HepG2 (cell line): ENCODE data around the gene TRMT2A. TPM values are rescaled to one million over a fixed set of nuclear protein-coding genes. Genes with fewer than 3 reads are reported as not detected.

Experiments
- ATAC-seq: fragments of 200-7000 bp; cut with Tn5 transposase; 3 replicates; pipeline ENCODE4 v1.9.1; 2020; ENCODE audit warnings: mild to moderate bottlenecking, moderate library complexity
- BruUV-seq: library from RNA; stranded (reverse); fragments of 400-500 nt; replicated peaks from 2 replicates; lab custom pipeline; 2021; lab: Mats Ljungman, UMichigan
- CTCF ChIA-PET: fragments of 300-600 bp; formaldehyde crosslinking; extraction: SDS; loops from one replicate; lab custom pipeline; 2021; ENCODE audit warnings: low total read pairs, inconsistent platforms, low intra/inter-chr PET ratio; lab: Yijun Ruan, JAX
- POLR2A ChIA-PET: fragments of 350-600 bp; sonication (Branson Sonifier 250); formaldehyde crosslinking; loops from one replicate; lab custom pipeline; 2020; ENCODE audit warnings: antibody characterized with exemption, inconsistent platforms; lab: Yijun Ruan, JAX
- DNase-seq: peaks from one replicate; pipeline ENCODE4 v3.0.0-alpha.2; 2015; ENCODE audit warnings: low spot score
- FAIRE-seq: peaks from 3 replicates; lab custom pipeline; 2011; peaks lifted over from hg19 to GRCh38; lab: Jason Lieb, UNC
- H2AFZ ChIP-seq: one replicate; pipeline ENCODE4 v1.6.1; 2011; ENCODE audit warnings: low read length, inconsistent platforms
- H3K27ac ChIP-seq: fragments of 300-600 bp; 3 replicates; pipeline ENCODE4 v1.8.0; 2011; ENCODE audit warnings: mixed run types, mild to moderate bottlenecking, mixed read lengths, low read length, inconsistent platforms; ENCODE audit not compliant: insufficient read depth; ENCODE audit errors: extremely low read length
- H3K27me3 ChIP-seq, 2 experiments: fragments of 200-600 bp in 1 of 2; 2 replicates in 1 of 2; 3 replicates in 1 of 2; pipeline versions ENCODE4 v1.6.0 to v1.8.0; 2011; ENCODE audit warnings: low read length in 2 of 2, mild to moderate bottlenecking in 2 of 2, moderate library complexity in 2 of 2, inconsistent platforms in 1 of 2; ENCODE audit not compliant: insufficient read depth in 2 of 2, control insufficient read depth in 1 of 2
- H3K36me3 ChIP-seq, 2 experiments: fragments of 200-600 bp in 1 of 2; replicated peaks in 1 of 2; 2 replicates in 1 of 2; 3 replicates in 1 of 2; pipeline versions ENCODE4 v1.5.1 to v1.8.0; 2011; ENCODE audit warnings: low read length in 2 of 2, inconsistent platforms in 1 of 2; ENCODE audit not compliant: insufficient read depth in 2 of 2, control insufficient read depth in 1 of 2
- H3K4me1 ChIP-seq: 2 replicates; pipeline ENCODE4 v1.5.1; 2012; ENCODE audit warnings: low read length, inconsistent platforms; ENCODE audit not compliant: insufficient read depth
- H3K4me2 ChIP-seq: 2 replicates; pipeline ENCODE4 v1.6.0; 2011; ENCODE audit warnings: low read depth, low read length, inconsistent platforms
- H3K4me3 ChIP-seq, 3 experiments: fragments of 200-600 bp in 1 of 3; sonication (generic), shearing (Covaris generic) in 1 of 3; replicated peaks in 1 of 3; 2 replicates each; pipeline ENCODE4 v1.5.1; 2011 to 2016; ENCODE audit warnings: low read length in 3 of 3, inconsistent platforms in 2 of 3, low read depth in 2 of 3, mild to moderate bottlenecking in 2 of 3, control low read depth in 1 of 3, mixed read lengths in 1 of 3; ENCODE audit not compliant: insufficient read depth in 1 of 3
- H3K79me2 ChIP-seq: one replicate; pipeline ENCODE4 v1.6.1; 2011; ENCODE audit warnings: low read length, inconsistent platforms; ENCODE audit not compliant: insufficient read depth
- H3K9ac ChIP-seq: 2 replicates; pipeline ENCODE4 v1.6.0; 2011; ENCODE audit warnings: mild to moderate bottlenecking, low read depth, low read length, inconsistent platforms; ENCODE audit not compliant: insufficient read depth
- H3K9me3 ChIP-seq: 2 replicates; pipeline ENCODE4 v1.5.1; 2012; ENCODE audit warnings: mild to moderate bottlenecking, low read length
- H4K20me1 ChIP-seq: 2 replicates; pipeline ENCODE4 v1.6.0; 2011; ENCODE audit warnings: inconsistent platforms, mild to moderate bottlenecking, low read length, moderate library complexity; ENCODE audit not compliant: insufficient read depth
- ARID3A ChIP-seq: IDR thresholded peaks from 2 replicates; pipeline ENCODE4 v1.6.1; 2012; ENCODE audit warnings: low read depth, low read length, improper control_type of control experiment
- CSRNP1 ChIP-seq: sonication (generic); formaldehyde crosslinking; IDR thresholded peaks from 2 replicates; pipeline ENCODE4 v1.8.1; 2023; ENCODE audit warnings: mild to moderate bottlenecking, missing genetic modification reagents
- CSRNP2 ChIP-seq: sonication (generic); formaldehyde crosslinking; conservative IDR thresholded peaks from 2 replicates; pipeline ENCODE4 v1.8.0; 2022; ENCODE audit warnings: low read depth, missing genetic modification reagents
- FOSL1 ChIP-seq: sonication (generic); formaldehyde crosslinking; IDR thresholded peaks from 2 replicates; pipeline ENCODE4 v1.9.0; 2021; ENCODE audit warnings: missing genetic modification reagents, borderline replicate concordance
- MBNL3 ChIP-seq: fragments of 250-450 bp; sonication (Bioruptor Pico); conservative IDR thresholded peaks from 2 replicates; pipeline ENCODE4 v1.8.0; 2022; ENCODE audit warnings: mild to moderate bottlenecking, inconsistent platforms
- STAT6 ChIP-seq: sonication (generic); formaldehyde crosslinking; IDR thresholded peaks from 2 replicates; pipeline ENCODE4 v1.4.0; 2020; ENCODE audit warnings: missing genetic modification reagents, mild to moderate bottlenecking, borderline replicate concordance
- ZMAT5 ChIP-seq: sonication (generic); formaldehyde crosslinking; IDR thresholded peaks from 2 replicates; pipeline ENCODE4 v1.5.0; 2020; ENCODE audit warnings: mild to moderate bottlenecking, low read depth, missing genetic modification reagents, borderline replicate concordance
- ZNF431 ChIP-seq: sonication (generic); formaldehyde crosslinking; IDR thresholded peaks from 2 replicates; pipeline ENCODE4 v1.9.0; 2022; ENCODE audit warnings: missing genetic modification reagents, low read depth, mild to moderate bottlenecking, borderline replicate concordance
- WGBS: methylation state at CpG from one replicate; pipeline ENCODE4 v1.1.6; 2017; ENCODE audit warnings: low lambda C conversion rate; 5-methylcytosine and 5-hydroxymethylcytosine counted together
- in situ Hi-C: cut with HindIII; loops from 2 replicates; pipeline ENCODE4 v1.10.0; 2017; ENCODE audit warnings: low pct_unique_long_range_greater_than_20kb; ENCODE audit not compliant: extremely low pct_ligation_motif_present
- intact Hi-C: fragments of 100-400 bp; cut with micrococcal nuclease; formaldehyde crosslinking; loops from one replicate; pipeline ENCODE4 v1.10.0; 2022; ENCODE audit not compliant: unreplicated experiment
- polyA plus RNA-seq, 8 experiments: library from polyadenylated mRNA; depleted of rRNA in 3 of 8; stranded (reverse) in 7 of 8; unstranded in 1 of 8; fragments of >200 nt; fragmentation: Illumina TruSeq in 4 of 8; extraction: Trizol in 4 of 8; gene quantifications; 2 replicates each; pipeline versions ENCODE4 v1.2.1 to v1.2.3, GENCODE V29; 2011 to 2016; ENCODE audit warnings: low read depth in 4 of 8, missing spikeins in 1 of 8, mixed read lengths in 1 of 8; ENCODE audit not compliant: insufficient read depth in 1 of 8
- total RNA-seq, 5 experiments: library from RNA; depleted of rRNA; stranded (reverse); fragments of >200 nt; fragmentation: Illumina TruSeq; extraction: Trizol; gene quantifications; 2 replicates each; pipeline ENCODE4 v1.2.3, GENCODE V29; 2016; ENCODE audit warnings: low read depth in 1 of 5

TRMT2A gene
- total and polyA plus RNA-seq, 2 of the 13 experiments (the other 11 are each of a cell fraction or from before 2014, with no cell fraction given), result 24.0 to 30.3 TPM

- no TSS peak for BruUV-seq
- peaks cover 3% of the 10 kb centered on the region; the same call in 1 of the 2 replicates for H4K20me1 ChIP-seq
- no peaks in the 10 kb centered on the region for H3K36me3 ChIP-seq
- no peak overlapping the region for H3K27ac ChIP-seq
- TF ChIP-seq CSRNP2 (CRISPR knock-in tag) (no peak), FOSL1 (CRISPR knock-in tag) (no peak), CSRNP1 (CRISPR knock-in tag) (no peak), ZMAT5 (CRISPR knock-in tag) (no peak), ARID3A (no peak), MBNL3 (CRISPR knock-in tag) (no peak), ZNF431 (CRISPR knock-in tag) (no peak), STAT6 (CRISPR knock-in tag) (no peak)
- H3K9ac ChIP-seq, result no peak overlapping the region
- ChIA-PET CTCF (no interaction called here), POLR2A (no interaction called here)
- FAIRE-seq, result no peak
- no peak overlapping the region for H3K4me2 ChIP-seq
- H3K9me3 ChIP-seq, result no peaks in the 10 kb centered on the region
- in situ Hi-C loops (loop anchor here (25.0 kb wide), 1 partner anchor 1204 kb away; no protein-coding TSS in a partner anchor), intact Hi-C loops (no loop called here)
- WGBS, result 1% methylated on average over 2 of the region's 7 CpGs
- no peaks in the 10 kb centered on the region for H3K4me1 ChIP-seq
- H3K79me2 ChIP-seq, result no peaks in the 10 kb centered on the region
- no peak overlapping the region for H2AFZ ChIP-seq
- DNase-seq, result no peak
- no peak overlapping the region for H3K4me3 ChIP-seq
- peaks cover 12 to 48% of the 10 kb centered on the region in 2 experiments for H3K27me3 ChIP-seq
- no peak for ATAC-seq
Measured at GRCh38 chr22:20165913-20166312, 48.9 kb upstream of the TRMT2A start.
